ENCODE results near the gene EFCAB6. TPM values are rescaled to one million over a fixed set of nuclear protein-coding genes. Genes with fewer than 3 reads are reported as not detected.

EFCAB6 gene
- total and polyA plus RNA-seq, 2 donors (not counting 1 experiment from before 2014, with no cell fraction given) = 0.07 to 0.10 TPM

- Histone ChIP-seq H3K9me3 (ENCODE audit: control extremely low read depth in 1 of 3, control insufficient read depth in 2 of 3, insufficient read depth in 1 of 3, low read length in 2 of 3) (peaks cover 0 to 3% (median 0%) of the 10 kb centered on the region in 3 donors), H3K27me3 (replicated peaks in 1 of 4; ENCODE audit: control extremely low read depth in 1 of 4, control insufficient read depth in 3 of 4, insufficient read depth in 4 of 4, low read length in 3 of 4) (peaks cover 0 to 7% (median 0%) of the 10 kb centered on the region in 4 experiments), H3K4me3 (ENCODE audit: control extremely low read depth in 1 of 5, extremely low read depth in 1 of 5, insufficient read depth in 1 of 5, low read depth in 2 of 5, low read length in 4 of 5) (no peak overlapping the region), H3K4me2 (replicated peaks; ENCODE audit: low read depth, low read length, poor library complexity, severe bottlenecking) (no peak overlapping the region), H3K4me1 (ENCODE audit: control insufficient read depth in 2 of 2, insufficient read depth in 2 of 2, low read length in 2 of 2) (no peaks in the 10 kb centered on the region), H2AFZ (ENCODE audit: insufficient read depth, low read depth, low read length, poor library complexity, severe bottlenecking) (no peak overlapping the region), H3K79me2 (ENCODE audit: control insufficient read depth, insufficient read depth, low read length) (no peaks in the 10 kb centered on the region), H4K20me1 (ENCODE audit: control insufficient read depth, insufficient read depth, low read length, poor library complexity, severe bottlenecking) (no peaks in the 10 kb centered on the region), H3K27ac (ENCODE audit: low read length in 2 of 2) (no peak overlapping the region), H3K36me3 (replicated peaks in 1 of 2; ENCODE audit: control extremely low read depth in 1 of 2, control insufficient read depth in 1 of 2, extremely low read depth in 1 of 2, insufficient read depth in 2 of 2, low read length in 1 of 2) (no peaks in the 10 kb centered on the region), H3K9ac (ENCODE audit: low read length) (no peak overlapping the region)
- TF ChIP-seq EZH2 (IDR thresholded peaks at IDR 0.05; ENCODE audit: borderline replicate concordance, insufficient read depth, low read depth, low read length, poor library complexity, severe bottlenecking) (no peak), CTCF (IDR thresholded peaks at IDR 0.05) (no peak)
- peaks cover 16% of the 10 kb centered on the region for H3K27me3 Mint-ChIP-seq
- WGBS (ENCODE audit: insufficient coverage) = 91% methylated on average over 27 of the region's 34 CpGs
- H3K4me1 Mint-ChIP-seq = no peaks in the 10 kb centered on the region
- no peak overlapping the region for H3K4me3 Mint-ChIP-seq
- intact Hi-C loops (cut with micrococcal nuclease) = no loop called here
- H3K9me3 Mint-ChIP-seq (ENCODE audit: insufficient read depth) = no peaks in the 10 kb centered on the region
- ATAC-seq (ENCODE audit: low read depth) = no peak
- DNase-seq = no peak
- ChIA-PET CTCF (no interaction called here), POLR2A (no interaction called here)
- H3K27ac Mint-ChIP-seq = no peak overlapping the region
Observed at GRCh38 chr22:43530349-43531201, 281.5 kb downstream of the EFCAB6 start.

- H3K4me1 Mint-ChIP-seq = no peaks in the 10 kb centered on the region
- Histone ChIP-seq H3K27me3 (replicated peaks in 1 of 4; ENCODE audit: control extremely low read depth in 1 of 4, control insufficient read depth in 3 of 4, insufficient read depth in 4 of 4, low read length in 3 of 4) (peaks cover 0 to 7% (median 0%) of the 10 kb centered on the region in 4 experiments), H2AFZ (ENCODE audit: insufficient read depth, low read depth, low read length, poor library complexity, severe bottlenecking) (no peak overlapping the region), H3K4me1 (ENCODE audit: control insufficient read depth in 2 of 2, insufficient read depth in 2 of 2, low read length in 2 of 2) (no peaks in the 10 kb centered on the region), H3K79me2 (ENCODE audit: control insufficient read depth, insufficient read depth, low read length) (no peaks in the 10 kb centered on the region), H3K9me3 (ENCODE audit: control extremely low read depth in 1 of 3, control insufficient read depth in 2 of 3, insufficient read depth in 1 of 3, low read length in 2 of 3) (peaks cover 0 to 3% (median 0%) of the 10 kb centered on the region in 3 donors), H3K27ac (ENCODE audit: low read length in 2 of 2) (no peak overlapping the region), H3K36me3 (replicated peaks in 1 of 2; ENCODE audit: control extremely low read depth in 1 of 2, control insufficient read depth in 1 of 2, extremely low read depth in 1 of 2, insufficient read depth in 2 of 2, low read length in 1 of 2) (no peaks in the 10 kb centered on the region), H4K20me1 (ENCODE audit: control insufficient read depth, insufficient read depth, low read length, poor library complexity, severe bottlenecking) (no peaks in the 10 kb centered on the region), H3K9ac (ENCODE audit: low read length) (no peak overlapping the region), H3K4me3 (ENCODE audit: control extremely low read depth in 1 of 5, extremely low read depth in 1 of 5, insufficient read depth in 1 of 5, low read depth in 2 of 5, low read length in 4 of 5) (no peak overlapping the region), H3K4me2 (replicated peaks; ENCODE audit: low read depth, low read length, poor library complexity, severe bottlenecking) (no peak overlapping the region)
- H3K9me3 Mint-ChIP-seq (ENCODE audit: insufficient read depth) = no peaks in the 10 kb centered on the region
- DNase-seq (no peak), ATAC-seq (ENCODE audit: low read depth) (no peak)
- ChIA-PET POLR2A (no interaction called here), CTCF (no interaction called here)
- no peak overlapping the region for H3K27ac Mint-ChIP-seq
- H3K4me3 Mint-ChIP-seq = no peak overlapping the region
- 71% methylated on average over 5 of the region's 9 CpGs for WGBS (ENCODE audit: insufficient coverage)
- intact Hi-C loops (cut with micrococcal nuclease) = no loop called here
- peaks cover 16% of the 10 kb centered on the region for H3K27me3 Mint-ChIP-seq
- TF ChIP-seq CTCF (IDR thresholded peaks at IDR 0.05) (no peak), EZH2 (IDR thresholded peaks at IDR 0.05; ENCODE audit: borderline replicate concordance, insufficient read depth, low read depth, low read length, poor library complexity, severe bottlenecking) (no peak)
Observed at GRCh38 chr22:43529934-43530333, 282.2 kb downstream of the EFCAB6 start.
